DMS153 treated with DMSO at 0.1 percent for 48 hours (cell line): ENCODE measurements around the gene PANK3.

ENCODE experiments used
- DNase-seq: peaks from one replicate; lab custom pipeline; 2025; ENCODE audit not compliant: unreplicated experiment; lab: John Stamatoyannopoulos, UW

The PANK3 gene

DNA sequence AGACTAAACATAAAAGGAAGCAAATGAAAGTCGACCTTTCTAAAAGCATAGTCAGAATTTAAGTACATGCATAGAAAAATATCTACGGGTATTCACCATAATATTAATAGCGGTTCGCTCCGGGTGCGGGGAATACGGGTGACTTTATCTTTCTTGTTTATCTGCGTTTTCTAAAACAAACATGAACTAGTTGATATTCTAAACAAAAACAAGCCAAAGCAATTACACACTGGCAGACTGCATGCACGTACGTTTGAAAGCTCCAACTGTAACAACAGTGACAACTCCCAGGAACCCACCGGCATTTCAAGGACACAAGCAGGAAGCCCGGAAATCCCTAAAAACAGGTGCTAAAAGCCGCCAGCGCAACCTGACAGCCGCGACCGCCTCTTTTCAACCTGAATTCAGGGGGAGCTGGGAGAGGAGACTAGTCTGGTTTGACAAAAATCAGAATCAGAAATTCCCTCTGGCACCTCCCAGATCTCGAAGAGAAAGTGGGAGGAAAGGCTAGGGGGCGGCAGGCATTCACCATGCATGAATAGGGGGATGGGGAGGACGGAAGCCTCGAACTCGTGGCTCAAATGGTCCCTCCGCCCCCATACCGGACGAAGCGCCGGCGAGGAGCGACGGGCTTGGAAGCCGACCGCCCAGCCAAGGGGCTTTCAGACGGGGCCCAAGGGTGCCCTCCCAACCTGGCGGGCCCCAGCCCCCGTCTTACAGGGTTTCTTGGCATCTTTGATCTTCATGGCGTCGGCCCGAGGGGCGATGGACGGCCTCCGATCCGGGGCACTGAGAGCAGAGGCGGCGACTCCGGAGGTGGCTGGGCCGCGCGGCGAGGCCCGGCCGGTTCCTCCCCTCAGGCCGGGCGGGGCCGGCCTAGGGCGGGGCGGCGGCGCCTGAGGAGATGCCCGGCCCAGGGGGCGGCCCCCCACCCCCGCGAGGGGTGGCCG, at the start of gene PANK3:
Gene PANK3, minus strand, starts transcription at position 831 of the 950 bp plus-strand sequence. Its CDS starts 85 bp downstream, at position 746.
- DNase-seq, result no peak

DNA sequence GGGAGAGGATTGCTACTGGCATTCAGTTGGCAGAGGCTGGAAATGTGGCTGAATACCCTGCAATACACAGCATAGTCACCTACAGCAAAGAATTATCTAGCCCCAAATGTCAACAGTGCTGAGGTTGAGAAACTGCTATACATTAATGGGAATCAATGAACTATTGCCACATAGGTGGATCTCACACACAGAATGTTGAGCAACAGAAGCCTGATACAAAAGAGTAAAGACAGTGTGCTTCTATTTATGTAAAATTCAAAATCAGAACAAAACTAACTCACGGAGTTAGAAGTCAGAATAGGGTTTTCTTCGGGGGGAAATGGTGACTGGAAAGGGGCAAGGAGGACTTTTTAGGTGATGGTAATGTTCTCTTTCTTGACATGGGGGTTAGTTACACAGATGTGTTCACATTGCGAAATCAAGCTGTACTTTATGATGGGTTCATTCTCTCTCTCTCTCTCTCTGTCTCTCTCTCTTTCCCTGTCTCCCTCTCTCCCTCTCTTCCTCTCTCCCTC, 45.7 kb upstream of the PANK3 start:
- DNase-seq, result no peak

GRCh38 chr5:168620807-168621206, 41.6 kb upstream of the PANK3 start:
- DNase-seq, result no peak

- DNase-seq, result no peak
These were observed 35.5 kb upstream of the PANK3 start for GRCh38 chr5:168614661-168615060.

DNA sequence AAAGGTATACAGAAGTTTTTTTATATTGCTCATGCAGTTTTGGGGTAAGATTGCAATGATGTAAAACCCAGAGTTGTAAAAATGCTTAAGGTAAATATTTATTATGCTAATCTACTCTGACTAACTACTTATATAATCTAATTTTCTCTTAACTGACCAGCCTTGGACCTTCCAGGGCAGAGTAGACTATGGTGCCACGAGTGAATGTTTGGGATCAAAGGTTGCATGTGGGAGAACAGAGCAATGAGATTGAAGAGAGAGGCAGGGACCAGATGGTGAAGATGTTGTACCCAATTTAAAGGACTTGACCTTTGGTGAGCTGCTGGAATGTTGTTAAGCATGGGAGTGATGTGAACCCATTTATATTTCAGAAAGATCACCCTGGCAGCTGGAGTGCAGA, 34.8 kb upstream of the PANK3 start:
- DNase-seq, result no peak

- DNase-seq, result no peak
These were observed 34.2 kb upstream of the PANK3 start for GRCh38 chr5:168613396-168613795.

DNA sequence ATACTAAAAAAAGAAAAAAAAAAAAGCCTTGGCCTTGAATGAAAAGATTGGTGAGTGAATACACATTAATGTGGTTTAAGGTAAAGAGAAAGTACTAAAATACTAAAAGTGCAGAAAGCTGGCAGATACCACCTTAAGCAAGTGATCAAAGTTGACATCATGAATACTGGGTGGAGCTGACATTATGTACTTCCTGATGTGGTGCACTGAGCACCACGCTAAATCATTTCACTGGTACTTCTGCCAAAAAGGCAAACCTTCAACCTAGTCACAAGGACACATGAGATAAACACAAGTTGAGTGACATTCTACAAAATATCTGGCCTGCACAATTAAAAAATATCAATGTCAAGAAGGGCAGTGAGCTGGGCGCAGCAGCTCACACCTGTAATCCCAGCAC, 33.8 kb upstream of the PANK3 start:
- DNase-seq, result no peak

DNA sequence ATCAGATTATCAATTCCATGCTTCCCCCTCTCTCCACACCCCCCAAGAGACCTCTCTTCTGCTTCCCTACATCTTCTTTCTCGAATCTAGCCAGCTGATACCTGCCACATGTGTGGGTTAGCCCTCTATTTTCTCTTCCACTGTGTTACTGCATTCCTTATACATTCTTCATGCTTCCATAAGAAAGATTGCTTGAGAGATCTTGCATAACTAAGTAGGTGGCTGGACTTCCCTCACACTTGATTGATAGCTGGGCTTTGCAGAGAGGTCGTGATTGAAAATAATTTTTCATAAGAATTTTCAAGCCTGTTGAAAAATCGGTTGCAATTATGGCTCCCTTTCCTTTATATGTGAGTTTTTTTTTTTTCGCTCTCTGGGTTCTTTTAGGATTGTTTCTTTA, 33.0 kb upstream of the PANK3 start:
- DNase-seq, result no peak

GRCh38 chr5:168611165-168611564, 32.0 kb upstream of the PANK3 start:
- no peak for DNase-seq

- no peak for DNase-seq
These were observed 30.8 kb upstream of the PANK3 start for GRCh38 chr5:168609806-168610482.

GRCh38 chr5:168608821-168609220, 29.7 kb upstream of the PANK3 start:
- DNase-seq, result no peak

GRCh38 chr5:168608386-168608785, 29.2 kb upstream of the PANK3 start:
- DNase-seq, result no peak

GRCh38 chr5:168607946-168608345, 28.8 kb upstream of the PANK3 start:
- DNase-seq, result no peak

- no peak for DNase-seq
These were observed 27.4 kb upstream of the PANK3 start for GRCh38 chr5:168606562-168606961.

GRCh38 chr5:168604436-168604835, 25.3 kb upstream of the PANK3 start:
- no peak for DNase-seq

- no peak for DNase-seq
These were observed 24.6 kb upstream of the PANK3 start for GRCh38 chr5:168603746-168604145.

DNA sequence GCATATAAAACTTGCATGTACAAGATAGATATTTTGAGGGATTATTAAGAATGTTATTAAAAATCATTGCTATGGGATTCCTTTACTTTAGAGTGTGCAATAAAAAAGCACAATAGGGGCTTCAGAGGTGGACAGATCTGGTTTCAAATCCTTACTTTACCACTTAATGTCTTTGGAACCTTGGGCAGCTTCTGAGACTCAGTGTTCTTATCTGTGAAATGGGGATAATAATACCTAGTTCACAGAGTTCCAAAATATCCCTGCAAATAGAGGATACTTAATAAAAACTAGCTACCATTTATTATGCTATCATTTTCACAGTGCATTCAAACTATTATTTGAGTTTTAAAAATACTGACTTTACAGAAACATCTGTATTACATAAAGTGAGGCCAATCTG, 23.3 kb upstream of the PANK3 start:
- no peak for DNase-seq

DNA sequence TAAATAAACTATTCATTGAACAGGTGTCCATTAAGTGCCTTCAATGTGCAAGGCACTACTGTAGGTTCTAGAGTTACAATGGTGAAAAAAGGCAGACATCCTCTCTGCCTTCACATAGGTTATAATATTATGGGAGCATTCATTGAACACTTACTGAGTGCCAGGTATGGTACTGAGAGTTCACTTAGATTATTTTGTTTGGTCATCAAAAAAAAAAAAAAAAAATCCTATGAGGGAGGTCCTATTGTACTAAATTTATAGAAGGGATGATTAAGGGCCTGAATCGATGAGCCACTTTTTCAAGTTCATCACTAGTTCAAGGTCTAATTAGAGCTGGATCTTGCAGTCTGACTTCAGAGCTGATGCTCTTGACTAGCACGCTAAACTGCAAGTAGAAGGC, 22.8 kb upstream of the PANK3 start:
- DNase-seq, result no peak

GRCh38 chr5:168600409-168600808, 21.2 kb upstream of the PANK3 start:
- DNase-seq, result no peak

DNA sequence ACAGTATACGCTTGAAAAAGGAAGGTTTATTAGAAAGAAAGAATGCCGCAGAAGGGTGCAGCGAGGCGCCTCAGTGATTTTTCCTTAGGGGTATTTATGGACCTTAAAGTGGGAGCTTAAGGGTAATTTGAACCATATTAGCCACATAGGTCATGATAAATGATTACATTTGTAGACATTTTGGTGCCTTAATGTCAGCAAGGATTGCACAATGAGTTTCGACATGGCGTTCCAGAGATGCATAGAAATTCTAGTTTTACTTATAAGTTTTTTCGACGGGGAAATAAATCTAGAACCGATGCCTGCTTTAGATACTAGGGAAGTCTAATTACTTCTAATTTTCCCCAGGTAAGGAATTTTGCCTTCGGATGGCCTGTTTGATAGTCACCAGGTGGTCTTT, 20.7 kb upstream of the PANK3 start:
- no peak for DNase-seq

- no peak for DNase-seq
These were observed 19.5 kb upstream of the PANK3 start for GRCh38 chr5:168598639-168599038.

DNA sequence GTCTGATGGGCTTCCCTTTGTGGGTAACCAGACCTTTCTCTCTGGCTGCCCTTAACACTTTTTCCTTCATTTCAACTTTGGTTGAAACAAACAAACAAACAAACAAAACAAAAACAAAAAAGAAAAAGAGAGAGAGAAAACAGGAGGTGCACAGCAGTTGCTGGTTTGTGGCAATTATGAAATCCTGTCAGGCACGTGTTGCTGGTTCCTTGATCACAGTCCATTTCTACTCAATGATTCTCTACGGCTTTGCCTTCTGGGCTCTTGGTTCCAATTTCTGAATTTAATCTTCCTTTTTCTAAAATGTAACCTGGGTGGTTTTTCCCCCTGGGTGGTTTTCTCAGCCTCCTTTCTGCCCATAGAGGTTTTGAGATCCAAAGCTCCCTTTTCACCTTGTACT, 17.8 kb upstream of the PANK3 start:
- DNase-seq, result no peak
